ENCODE results near the gene PCDH10. TPM values are rescaled to one million over a fixed set of nuclear protein-coding genes. Genes with fewer than 3 reads are reported as not detected.

Gene PCDH10
- total and polyA plus RNA-seq, 2 of the 8 experiments (the other 6 are each of a cell fraction or from before 2014, with no cell fraction given): 2.2 to 10.0 TPM

GRCh38 chr4:133190098-133190497 lies 41.0 kb downstream of the PCDH10 start (continued):
- TF ChIP-seq CHD7 (IDR thresholded peaks at IDR 0.05; ENCODE audit: insufficient replicate concordance, low read length): no peak
- no peak for TF ChIP-seq EGR1 (IDR thresholded peaks at IDR 0.05; ENCODE audit: borderline replicate concordance, low read depth, low read length)
- no peak for TF ChIP-seq GABPA (IDR thresholded peaks at IDR 0.05; ENCODE audit: borderline replicate concordance, insufficient read depth, low read length)
- no peak for TF ChIP-seq KDM1A (IDR thresholded peaks at IDR 0.05; ENCODE audit: borderline replicate concordance, low read length)
- no peak for TF ChIP-seq SUZ12 (IDR thresholded peaks at IDR 0.05; ENCODE audit: low read length)
- no peak for TF ChIP-seq KDM5A (IDR thresholded peaks at IDR 0.05; ENCODE audit: low read length)
- TF ChIP-seq MAX (IDR thresholded peaks at IDR 0.05): no peak
- no peak for TF ChIP-seq CREB1 (IDR thresholded peaks at IDR 0.05)
- no peak for TF ChIP-seq NANOG (IDR thresholded peaks at IDR 0.05; ENCODE audit: insufficient read depth, low read depth, low read length, poor library complexity, severe bottlenecking)

All from H1 (cell line).